ENCODE data around the gene SPTSSA.

Gene SPTSSA

DNA sequence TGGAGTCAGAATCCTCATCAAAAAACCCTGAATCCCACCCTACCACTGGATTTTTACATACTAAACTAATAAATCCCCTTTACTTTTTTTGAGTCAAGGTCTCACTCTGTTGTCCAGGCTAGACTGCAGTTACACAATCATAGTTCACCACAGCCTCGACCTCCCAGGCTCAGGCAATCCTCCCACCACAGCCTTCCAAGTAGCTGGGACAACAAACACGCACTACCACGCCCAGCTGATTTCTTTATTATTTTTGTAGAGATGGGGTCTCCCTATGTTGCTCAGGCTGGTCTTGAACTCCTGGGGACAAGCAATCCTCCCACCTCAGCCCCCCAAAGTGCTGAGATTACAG is 24.3 kb downstream of the SPTSSA start:
- WGBS, 2 donors (ENCODE audit: extremely low coverage in 2 of 2, insufficient read length in 2 of 2, insufficient replicate concordance in 1 of 2) = no CpG with 5 or more reads among the region's 3 CpGs
- Histone ChIP-seq H3K4me3 (ENCODE audit: low read length in 2 of 2) (no peak overlapping the region), H2BK12ac (ENCODE audit: low read length) (no peak overlapping the region), H2AFZ (ENCODE audit: low read length) (no peak overlapping the region), H3K23ac (ENCODE audit: low read depth, low read length, poor library complexity) (no peak overlapping the region), H4K91ac (ENCODE audit: low read depth, low read length, poor library complexity) (no peak overlapping the region), H3K4me1 (ENCODE audit: control insufficient read depth in 2 of 2, insufficient read depth in 1 of 2, low read depth in 1 of 2, low read length in 2 of 2) (peaks cover 0 to 2% of the 10 kb centered on the region in 2 donors), H3K27me3 (ENCODE audit: control insufficient read depth in 3 of 3, insufficient read depth in 3 of 3, low read depth in 1 of 3, low read length in 3 of 3) (no peaks in the 10 kb centered on the region), H3K4ac (ENCODE audit: low read length) (no peak overlapping the region), H4K8ac (ENCODE audit: low read depth, low read length) (no peak overlapping the region), H3K18ac (ENCODE audit: low read length) (no peak overlapping the region), H3K4me2 (ENCODE audit: insufficient read depth, low read length, poor library complexity, severe bottlenecking) (no peak overlapping the region), H3K14ac (ENCODE audit: low read length) (no peak overlapping the region), H3K27ac (replicated peaks; ENCODE audit: low read length) (no peak overlapping the region), H2BK15ac (ENCODE audit: low read length) (no peak overlapping the region), H3K79me1 (ENCODE audit: low read depth, low read length) (peaks cover under 1% of the 10 kb centered on the region), H3K36me3 (replicated peaks in 1 of 2; ENCODE audit: control insufficient read depth in 2 of 2, insufficient read depth in 2 of 2, low read length in 2 of 2) (peaks cover 1 to 22% of the 10 kb centered on the region in 2 donors), H3K9ac (ENCODE audit: low read depth, low read length, poor library complexity) (no peak overlapping the region), H2AK5ac (ENCODE audit: low read depth, low read length) (no peak overlapping the region), H2BK5ac (ENCODE audit: low read length) (no peak overlapping the region), H3K9me3 (replicated peaks in 1 of 2; ENCODE audit: control insufficient read depth in 2 of 2, insufficient read depth in 1 of 2, low read depth in 1 of 2, low read length in 2 of 2) (peaks cover 0 to 2% of the 10 kb centered on the region in 2 donors), H2BK120ac (ENCODE audit: low read depth, low read length) (no peak overlapping the region)
- no peak for DNase-seq (ENCODE audit: low spot score)

DNA sequence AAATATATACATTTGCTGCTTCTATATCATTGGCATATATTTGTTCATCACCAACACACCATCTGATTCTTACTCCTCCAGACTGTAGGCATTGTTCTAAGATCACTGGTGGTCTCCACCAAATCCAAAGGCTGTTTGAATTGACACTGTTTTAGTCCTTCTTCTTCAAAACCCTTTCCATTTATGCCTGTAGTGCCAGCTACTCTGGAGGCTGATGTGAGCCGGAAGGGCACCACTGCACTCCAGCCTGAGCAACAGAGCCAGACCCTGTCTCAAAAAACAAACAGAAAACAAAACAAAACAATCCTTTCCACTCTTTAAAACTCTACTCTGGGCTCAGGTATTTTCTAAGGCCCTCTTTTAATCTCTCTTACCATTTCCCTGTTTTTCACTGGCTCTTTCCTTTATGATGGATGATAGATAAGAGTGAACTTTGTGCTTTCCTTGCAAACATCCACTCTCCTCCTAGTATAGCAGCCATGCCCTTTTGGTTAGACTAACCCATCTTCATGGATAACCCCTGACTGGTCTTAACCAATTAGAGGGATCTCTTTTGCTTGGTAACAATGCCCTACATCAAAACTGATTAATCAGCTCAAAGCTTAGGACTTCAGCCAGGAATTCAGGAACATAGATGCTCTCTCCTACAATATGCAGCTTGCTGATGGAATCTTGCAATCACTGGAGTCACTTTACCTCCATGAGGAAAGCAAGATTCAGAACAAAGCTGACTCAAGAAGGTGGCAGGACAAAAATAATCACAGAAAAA is 24.9 kb downstream of the SPTSSA start:
- Histone ChIP-seq H2BK120ac (ENCODE audit: low read depth, low read length) (no peak overlapping the region), H3K4me2 (ENCODE audit: insufficient read depth, low read length, poor library complexity, severe bottlenecking) (no peak overlapping the region), H2AK5ac (ENCODE audit: low read depth, low read length) (no peak overlapping the region), H3K27ac (replicated peaks; ENCODE audit: low read length) (no peak overlapping the region), H2BK15ac (ENCODE audit: low read length) (no peak overlapping the region), H3K9me3 (replicated peaks in 1 of 2; ENCODE audit: control insufficient read depth in 2 of 2, insufficient read depth in 1 of 2, low read depth in 1 of 2, low read length in 2 of 2) (peaks cover 0 to 2% of the 10 kb centered on the region in 2 donors), H2BK12ac (ENCODE audit: low read length) (no peak overlapping the region), H3K4me3 (ENCODE audit: low read length in 2 of 2) (no peak overlapping the region), H3K27me3 (ENCODE audit: control insufficient read depth in 3 of 3, insufficient read depth in 3 of 3, low read depth in 1 of 3, low read length in 3 of 3) (no peaks in the 10 kb centered on the region), H2AFZ (ENCODE audit: low read length) (no peak overlapping the region), H3K4ac (ENCODE audit: low read length) (no peak overlapping the region), H3K4me1 (ENCODE audit: control insufficient read depth in 2 of 2, insufficient read depth in 1 of 2, low read depth in 1 of 2, low read length in 2 of 2) (peaks cover 0 to 2% of the 10 kb centered on the region in 2 donors), H3K23ac (ENCODE audit: low read depth, low read length, poor library complexity) (no peak overlapping the region), H3K14ac (ENCODE audit: low read length) (no peak overlapping the region), H3K9ac (ENCODE audit: low read depth, low read length, poor library complexity) (no peak overlapping the region), H3K79me1 (ENCODE audit: low read depth, low read length) (no peaks in the 10 kb centered on the region), H3K36me3 (replicated peaks in 1 of 2; ENCODE audit: control insufficient read depth in 2 of 2, insufficient read depth in 2 of 2, low read length in 2 of 2) (peaks cover 1 to 22% of the 10 kb centered on the region in 2 donors), H3K18ac (ENCODE audit: low read length) (no peak overlapping the region), H2BK5ac (ENCODE audit: low read length) (no peak overlapping the region), H4K8ac (ENCODE audit: low read depth, low read length) (no peak overlapping the region), H4K91ac (ENCODE audit: low read depth, low read length, poor library complexity) (no peak overlapping the region)
- WGBS, 2 donors (ENCODE audit: extremely low coverage in 2 of 2, insufficient read length in 2 of 2, insufficient replicate concordance in 1 of 2) = no CpG with 5 or more reads among the region's 1 CpG
- no peak for DNase-seq (ENCODE audit: low spot score)

DNA sequence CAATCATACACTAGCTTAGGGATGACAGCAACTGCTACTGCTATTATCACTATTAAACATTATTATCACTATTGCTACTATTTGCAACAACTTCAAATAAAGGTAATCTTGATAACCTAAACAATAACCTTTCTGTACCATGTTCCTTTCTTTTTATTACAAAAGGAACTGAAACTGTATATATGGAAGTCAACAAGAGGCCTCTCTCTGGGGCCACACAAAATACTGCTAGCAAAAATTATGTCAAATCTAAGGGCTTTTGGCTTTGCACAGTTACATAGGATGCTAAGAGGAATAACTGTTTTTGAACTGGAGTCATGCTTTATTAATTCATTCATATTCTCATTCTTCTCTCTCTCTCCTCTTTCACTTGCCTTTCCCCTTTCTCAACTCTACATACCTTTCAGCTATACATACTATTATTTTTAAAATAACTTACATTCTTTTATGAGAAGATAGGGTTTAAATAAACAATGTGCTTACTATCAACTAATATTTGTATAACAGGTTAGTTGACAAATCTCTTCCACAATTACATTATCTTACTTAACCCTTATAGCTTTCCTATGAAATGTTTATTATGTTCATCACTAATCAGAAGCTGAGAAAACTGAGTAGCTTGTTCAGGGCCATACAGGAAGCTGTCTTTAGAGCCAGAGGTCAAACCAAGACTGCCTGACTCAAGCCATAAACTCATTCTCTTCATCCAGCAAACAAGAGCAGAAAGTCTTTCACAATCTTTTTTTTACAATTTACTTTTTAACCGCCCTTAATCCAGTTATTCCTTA is 25.7 kb downstream of the SPTSSA start:
- H3K14ac ChIP-seq (ENCODE audit: low read length) = no peak overlapping the region
- no peak overlapping the region for H3K23ac ChIP-seq (ENCODE audit: low read depth, low read length, poor library complexity)
- H2AK5ac ChIP-seq (ENCODE audit: low read depth, low read length) = no peak overlapping the region
- H2AFZ ChIP-seq (ENCODE audit: low read length) = no peak overlapping the region
- WGBS, 2 donors (ENCODE audit: extremely low coverage in 2 of 2, insufficient read length in 2 of 2, insufficient replicate concordance in 1 of 2) = 100% methylated on average over 1 of the region's 1 CpG; no CpG with 5 or more reads in 1 of the 2 donors
- H3K4me1 ChIP-seq (ENCODE audit: control insufficient read depth in 2 of 2, insufficient read depth in 1 of 2, low read depth in 1 of 2, low read length in 2 of 2) = peaks cover 0 to 2% of the 10 kb centered on the region in 2 donors
- H3K4me2 ChIP-seq (ENCODE audit: insufficient read depth, low read length, poor library complexity, severe bottlenecking) = no peak overlapping the region
- no peaks in the 10 kb centered on the region for H3K27me3 ChIP-seq (ENCODE audit: control insufficient read depth in 3 of 3, insufficient read depth in 3 of 3, low read depth in 1 of 3, low read length in 3 of 3)
- H3K18ac ChIP-seq (ENCODE audit: low read length) = no peak overlapping the region
- no peaks in the 10 kb centered on the region for H3K79me1 ChIP-seq (ENCODE audit: low read depth, low read length)
- peaks cover 0 to 2% of the 10 kb centered on the region in 2 donors for H3K9me3 ChIP-seq (replicated peaks in 1 of 2; ENCODE audit: control insufficient read depth in 2 of 2, insufficient read depth in 1 of 2, low read depth in 1 of 2, low read length in 2 of 2)
- DNase-seq (ENCODE audit: low spot score) = no peak
- H3K27ac ChIP-seq (replicated peaks; ENCODE audit: low read length) = no peak overlapping the region
- H4K8ac ChIP-seq (ENCODE audit: low read depth, low read length) = no peak overlapping the region
- peaks cover 1 to 22% of the 10 kb centered on the region in 2 donors for H3K36me3 ChIP-seq (replicated peaks in 1 of 2; ENCODE audit: control insufficient read depth in 2 of 2, insufficient read depth in 2 of 2, low read length in 2 of 2)
- no peak overlapping the region for H3K9ac ChIP-seq (ENCODE audit: low read depth, low read length, poor library complexity)
- no peak overlapping the region for H2BK15ac ChIP-seq (ENCODE audit: low read length)
- H2BK5ac ChIP-seq (ENCODE audit: low read length) = no peak overlapping the region
- no peak overlapping the region for H2BK12ac ChIP-seq (ENCODE audit: low read length)
- H4K91ac ChIP-seq (ENCODE audit: low read depth, low read length, poor library complexity) = no peak overlapping the region
- no peak overlapping the region for H2BK120ac ChIP-seq (ENCODE audit: low read depth, low read length)
- H3K4me3 ChIP-seq (ENCODE audit: low read length in 2 of 2) = no peak overlapping the region
- H3K4ac ChIP-seq (ENCODE audit: low read length) = no peak overlapping the region

DNA sequence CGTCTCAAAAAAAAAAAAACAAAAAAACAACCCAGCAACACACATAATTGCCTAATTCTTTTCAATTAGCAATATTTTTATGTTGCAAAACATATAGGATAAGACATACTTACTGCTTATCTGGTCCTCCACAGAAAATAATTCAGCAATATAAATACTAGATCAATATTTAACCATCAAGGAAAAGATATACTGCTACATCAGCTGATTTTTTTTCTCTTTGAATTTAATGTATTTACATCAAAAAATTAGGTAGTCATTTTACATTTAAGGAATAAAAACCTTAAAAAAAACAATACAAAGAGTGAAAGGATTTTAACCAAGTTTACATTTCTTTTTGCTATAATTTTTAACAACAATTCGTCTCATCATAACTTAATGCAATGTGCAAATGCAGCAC is 28.1 kb downstream of the SPTSSA start:
- H3K4me1 ChIP-seq (ENCODE audit: control insufficient read depth in 2 of 2, insufficient read depth in 1 of 2, low read depth in 1 of 2, low read length in 2 of 2) = peaks cover 0 to 2% of the 10 kb centered on the region in 2 donors
- H3K9me3 ChIP-seq (replicated peaks in 1 of 2; ENCODE audit: control insufficient read depth in 2 of 2, insufficient read depth in 1 of 2, low read depth in 1 of 2, low read length in 2 of 2) = peaks cover 0 to 2% of the 10 kb centered on the region in 2 donors
- no peak overlapping the region for H3K4me2 ChIP-seq (ENCODE audit: insufficient read depth, low read length, poor library complexity, severe bottlenecking)
- no peak overlapping the region for H3K4me3 ChIP-seq (ENCODE audit: low read length in 2 of 2)
- H3K18ac ChIP-seq (ENCODE audit: low read length) = no peak overlapping the region
- H2AK5ac ChIP-seq (ENCODE audit: low read depth, low read length) = no peak overlapping the region
- H2BK12ac ChIP-seq (ENCODE audit: low read length) = no peak overlapping the region
- H2BK5ac ChIP-seq (ENCODE audit: low read length) = no peak overlapping the region
- H2BK15ac ChIP-seq (ENCODE audit: low read length) = no peak overlapping the region
- no peak overlapping the region for H4K8ac ChIP-seq (ENCODE audit: low read depth, low read length)
- no CpG with 5 or more reads among the region's 2 CpGs for WGBS, 2 donors (ENCODE audit: extremely low coverage in 2 of 2, insufficient read length in 2 of 2, insufficient replicate concordance in 1 of 2)
- H3K9ac ChIP-seq (ENCODE audit: low read depth, low read length, poor library complexity) = no peak overlapping the region
- H3K23ac ChIP-seq (ENCODE audit: low read depth, low read length, poor library complexity) = no peak overlapping the region
- no peaks in the 10 kb centered on the region for H3K27me3 ChIP-seq (ENCODE audit: control insufficient read depth in 3 of 3, insufficient read depth in 3 of 3, low read depth in 1 of 3, low read length in 3 of 3)
- no peak overlapping the region for H3K4ac ChIP-seq (ENCODE audit: low read length)
- H3K27ac ChIP-seq (replicated peaks; ENCODE audit: low read length) = no peak overlapping the region
- no peak overlapping the region for H4K91ac ChIP-seq (ENCODE audit: low read depth, low read length, poor library complexity)
- H2BK120ac ChIP-seq (ENCODE audit: low read depth, low read length) = no peak overlapping the region
- H3K36me3 ChIP-seq (replicated peaks in 1 of 2; ENCODE audit: control insufficient read depth in 2 of 2, insufficient read depth in 2 of 2, low read length in 2 of 2) = peaks cover 1 to 22% of the 10 kb centered on the region in 2 donors
- no peak for DNase-seq (ENCODE audit: low spot score)
- no peak overlapping the region for H3K14ac ChIP-seq (ENCODE audit: low read length)
- no peak overlapping the region for H2AFZ ChIP-seq (ENCODE audit: low read length)
- no peaks in the 10 kb centered on the region for H3K79me1 ChIP-seq (ENCODE audit: low read depth, low read length)
